GM18502 (cell line): ENCODE data around the gene NINL.

Experiments
- ATAC-seq: cut with Tn5 transposase; IDR thresholded peaks from one replicate; pipeline ENCODE4 v1.9.1; 2021; ENCODE audit warnings: mild to moderate bottlenecking; ENCODE audit not compliant: unreplicated experiment, poor library complexity

The NINL gene

DNA sequence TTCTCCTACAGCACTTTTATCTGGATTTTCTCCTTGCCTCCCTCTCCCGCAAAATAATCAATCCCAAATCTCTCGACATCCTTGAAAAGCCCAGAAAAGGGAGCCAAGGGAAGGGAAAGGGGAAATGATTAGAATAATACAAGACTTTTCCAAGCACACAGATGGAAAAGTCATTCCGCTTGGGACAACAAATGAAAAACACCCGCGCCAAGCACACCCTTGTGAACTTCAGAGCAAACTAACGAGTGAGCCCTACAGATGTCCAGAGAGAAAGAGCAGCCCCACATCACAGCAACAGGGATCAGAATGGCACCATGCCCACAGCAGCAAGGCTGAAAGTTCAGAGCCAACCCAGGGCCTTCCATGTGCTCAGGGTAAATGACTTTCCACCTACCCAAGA is 49.6 kb downstream of the NINL start:
- no peak for ATAC-seq

DNA sequence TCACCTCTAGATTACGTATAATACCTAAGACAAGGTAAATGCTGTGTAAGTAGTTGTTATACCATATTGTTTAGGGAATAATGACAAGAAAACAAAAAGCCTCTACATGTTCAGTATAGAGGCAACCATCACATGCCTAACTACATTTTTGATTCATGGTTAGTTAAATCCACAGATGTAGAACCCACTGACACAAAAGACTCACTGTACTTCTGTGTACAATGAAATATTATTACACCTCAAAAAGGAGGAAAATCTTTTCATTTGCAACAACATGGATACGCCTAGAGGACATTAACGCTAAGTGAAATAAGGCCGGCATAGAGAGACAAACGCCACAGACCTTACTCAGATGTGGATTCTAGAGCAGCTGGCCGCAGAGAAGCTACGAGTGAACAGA is 50.5 kb downstream of the NINL start:
- no peak for ATAC-seq

DNA sequence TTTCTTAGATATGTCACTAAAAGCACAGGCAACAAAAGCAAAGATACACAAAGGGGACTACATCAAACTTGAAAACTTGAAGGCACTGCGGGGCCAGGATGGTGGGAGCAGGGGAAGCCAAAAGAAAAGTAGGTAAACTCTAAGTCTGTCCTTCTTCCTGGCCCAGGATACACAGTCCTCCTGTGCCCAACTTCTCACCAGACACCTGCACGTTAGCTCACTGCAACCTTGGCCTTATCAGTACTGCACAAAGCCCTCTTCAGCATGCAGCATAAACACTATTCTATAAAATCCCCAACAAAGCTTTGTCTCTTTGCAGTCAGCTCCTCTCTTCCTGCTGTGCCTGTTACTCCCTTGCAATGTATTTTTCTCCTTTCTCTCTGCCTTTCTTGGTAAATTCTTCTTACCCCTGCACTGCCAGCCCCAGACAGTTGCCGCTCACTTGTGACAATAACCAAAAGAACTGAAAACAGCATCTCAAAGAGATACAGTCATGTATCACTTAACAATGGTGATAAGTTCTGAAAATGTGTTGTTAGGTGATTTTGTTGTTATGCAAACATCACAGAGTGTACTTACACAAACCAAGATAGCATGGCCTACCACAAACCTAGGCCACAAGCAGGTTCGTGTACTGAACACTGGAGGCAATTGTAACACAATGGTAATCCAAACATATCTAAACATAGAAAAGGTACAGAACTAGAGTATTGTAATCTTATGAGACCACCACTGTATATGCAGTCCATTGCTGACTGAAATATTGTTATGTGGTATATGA is 51.2 kb downstream of the NINL start:
- no peak for ATAC-seq

DNA sequence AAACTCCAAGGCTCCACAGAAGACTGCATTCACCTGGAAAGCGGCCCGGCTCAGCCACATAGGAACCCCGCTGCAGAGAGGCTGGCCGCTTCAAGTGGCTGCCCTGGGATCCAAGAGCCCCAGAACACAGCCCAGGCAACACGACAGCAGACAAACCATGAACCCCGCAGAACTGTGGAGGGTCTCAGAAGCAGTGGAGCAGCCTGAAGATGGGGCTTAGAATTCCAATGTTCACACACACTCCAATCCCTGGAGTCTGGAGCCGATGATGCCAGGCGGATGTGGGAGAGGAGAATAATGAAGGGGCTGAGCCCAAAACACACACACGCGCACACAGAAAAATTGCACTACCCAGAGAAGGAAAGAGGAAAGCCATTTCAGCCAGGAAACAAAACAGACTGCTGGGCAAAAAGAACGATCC is 52.4 kb downstream of the NINL start:
- no peak for ATAC-seq

DNA sequence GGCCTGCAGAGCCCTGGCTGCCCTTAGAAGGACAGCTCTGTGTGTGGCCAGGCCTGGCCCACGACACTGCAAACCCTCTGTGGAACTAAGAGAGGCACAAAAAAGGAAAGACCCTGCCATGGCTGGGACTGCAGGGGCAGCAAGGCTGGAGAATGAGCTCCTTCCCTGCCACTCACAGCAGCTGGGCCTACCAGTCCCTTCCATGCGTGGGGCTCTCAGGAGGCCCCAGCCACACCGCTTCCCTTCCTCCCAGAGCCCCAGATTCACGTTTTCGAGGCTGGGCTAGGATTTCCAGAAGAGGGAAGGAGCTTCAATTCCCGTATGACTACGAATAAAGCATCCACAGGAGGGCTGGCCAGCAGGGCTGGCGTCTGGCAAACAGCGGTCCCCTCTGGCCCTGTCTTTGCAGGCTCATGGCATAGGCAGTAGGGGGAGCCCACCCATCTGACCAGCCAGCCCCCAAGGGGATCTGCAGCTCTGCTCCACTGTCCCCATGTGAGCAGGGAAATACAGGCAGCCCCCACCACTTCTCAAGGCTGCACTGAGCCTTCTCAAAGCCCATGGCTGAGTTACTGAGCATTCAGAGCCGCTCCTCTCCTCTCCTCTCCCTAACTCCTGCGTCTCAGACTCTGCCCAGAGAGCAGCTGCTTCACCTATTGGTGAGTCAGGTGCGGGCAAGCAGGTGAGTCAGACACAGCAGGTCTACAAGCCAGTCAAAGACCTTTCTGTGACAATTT is 53.1 kb downstream of the NINL start:
- ATAC-seq, result no peak

DNA sequence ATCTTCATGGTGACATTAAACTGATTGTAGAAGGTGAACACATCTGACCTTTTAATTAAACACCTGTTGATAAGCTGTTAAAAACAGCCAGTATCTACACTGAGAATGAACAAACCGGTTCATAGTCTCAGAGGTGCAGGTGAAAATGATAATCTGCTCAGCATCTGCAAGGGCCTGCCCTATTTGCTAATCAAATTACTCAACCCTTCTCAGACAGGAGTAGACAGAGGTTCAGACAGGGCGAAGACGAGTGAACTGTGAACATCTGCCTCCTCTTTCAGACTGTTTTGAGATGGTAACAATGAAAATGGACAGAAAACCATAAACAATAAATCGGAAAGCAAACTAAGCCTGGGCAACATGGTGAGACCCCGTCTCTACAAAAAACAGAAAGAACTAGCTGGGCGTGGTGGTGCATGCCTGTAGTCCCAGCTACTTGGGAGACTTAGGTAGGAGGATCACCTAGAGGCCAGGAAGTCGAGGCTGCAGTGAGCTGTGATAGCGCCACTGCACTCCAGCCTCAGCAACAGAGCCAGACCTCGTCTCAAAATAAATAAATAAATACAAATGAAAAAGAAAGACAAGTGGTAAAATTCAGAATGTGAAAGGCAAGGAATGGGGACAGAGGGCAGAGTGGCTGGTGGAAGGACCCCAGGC is 55.9 kb downstream of the NINL start:
- no peak for ATAC-seq

DNA sequence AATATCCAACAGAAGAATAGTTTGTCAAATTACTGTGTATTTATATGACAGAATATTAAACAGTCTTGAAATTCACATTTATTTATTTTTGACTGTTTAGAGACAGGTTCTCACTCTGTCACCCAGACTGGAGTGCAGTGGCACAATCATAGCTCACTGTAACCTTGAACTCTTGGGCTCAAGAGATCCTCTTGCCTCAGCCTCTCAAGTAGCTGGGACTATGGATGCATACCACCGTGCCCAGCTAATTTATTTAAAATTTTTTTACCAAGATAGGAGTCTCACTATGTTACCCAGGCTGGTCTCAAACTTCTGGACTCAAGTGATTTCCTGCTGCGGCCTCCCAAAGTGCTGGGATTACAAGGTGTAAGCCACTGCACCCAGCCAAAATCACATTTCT is 57.4 kb downstream of the NINL start:
- ATAC-seq, result no peak

DNA sequence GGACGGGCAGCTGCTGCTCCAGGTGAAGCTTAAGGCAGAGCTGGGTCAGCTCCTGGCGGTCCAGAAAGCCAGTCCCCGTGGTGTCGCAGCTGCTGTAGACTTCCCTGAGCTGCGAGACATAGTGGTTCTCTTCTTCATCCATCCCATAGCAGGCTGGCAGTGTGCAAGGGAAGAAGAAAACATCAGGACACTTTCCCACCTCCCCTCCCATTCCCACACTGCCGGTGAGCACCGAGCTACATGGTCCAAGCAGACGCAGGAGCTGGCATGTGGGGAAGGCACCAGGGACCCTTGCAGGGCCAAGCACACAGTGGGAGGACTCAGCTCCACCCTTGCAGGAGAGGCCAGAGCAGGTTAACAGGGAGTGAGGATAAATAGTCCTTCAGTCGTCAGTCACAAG is 58.9 kb downstream of the NINL start:
- ATAC-seq, result no peak

DNA sequence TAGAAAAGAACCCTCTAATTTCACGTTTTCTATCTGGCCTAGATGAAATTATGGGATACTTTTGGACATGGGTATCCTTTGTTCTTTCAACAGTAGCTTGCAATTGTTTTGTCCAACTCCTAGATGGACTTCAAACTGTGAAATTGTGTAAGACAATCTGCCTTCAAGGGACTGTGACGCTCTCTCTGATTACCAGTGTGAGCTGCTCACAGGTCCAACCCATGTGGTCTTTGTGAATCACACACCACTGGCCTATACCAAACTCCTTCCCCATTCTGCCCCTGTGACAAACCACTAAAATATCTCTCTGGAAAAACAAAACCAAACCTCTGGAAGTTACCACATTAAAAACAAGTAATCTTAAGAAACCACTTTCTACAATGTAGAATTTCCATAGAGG is 59.5 kb downstream of the NINL start:
- no peak for ATAC-seq

DNA sequence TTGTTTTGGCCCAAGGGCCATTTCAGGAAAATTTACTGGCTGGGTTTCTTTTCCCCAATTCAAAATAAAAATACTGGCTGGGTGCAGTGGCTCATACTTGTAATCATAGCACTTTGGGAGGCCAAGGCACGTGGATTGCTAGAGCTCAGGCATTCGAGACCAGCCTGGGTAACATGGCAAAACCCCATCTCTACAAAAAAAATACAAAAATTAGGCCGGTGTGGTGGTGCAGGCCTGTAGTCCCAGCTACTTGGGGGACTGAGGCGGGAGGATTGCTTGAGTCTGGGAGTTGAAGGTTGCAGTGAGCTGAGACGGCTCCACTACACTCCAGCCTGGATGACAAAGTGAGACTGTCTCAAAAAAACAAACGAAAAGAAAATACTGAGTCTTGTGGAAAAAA is 60.0 kb downstream of the NINL start:
- no peak for ATAC-seq

DNA sequence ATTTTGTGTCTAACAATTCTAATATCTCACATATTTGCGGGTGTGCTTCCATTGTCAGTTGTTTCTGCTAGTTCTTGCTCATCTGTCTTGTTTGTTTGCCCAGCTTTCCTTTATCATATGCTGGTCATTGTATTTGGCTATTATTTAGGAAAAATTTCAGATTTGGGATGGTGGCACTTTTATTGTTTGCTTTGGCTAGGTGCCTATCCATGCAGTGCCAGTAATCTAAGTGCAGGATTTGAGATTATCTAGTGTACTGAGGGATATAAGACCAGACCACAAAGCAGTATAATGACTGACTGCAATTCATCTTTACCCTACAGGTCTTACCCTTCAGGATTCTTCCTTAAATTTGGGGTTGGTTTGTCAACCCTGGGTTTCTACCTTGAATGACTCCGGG is 63.9 kb downstream of the NINL start:
- no peak for ATAC-seq

DNA sequence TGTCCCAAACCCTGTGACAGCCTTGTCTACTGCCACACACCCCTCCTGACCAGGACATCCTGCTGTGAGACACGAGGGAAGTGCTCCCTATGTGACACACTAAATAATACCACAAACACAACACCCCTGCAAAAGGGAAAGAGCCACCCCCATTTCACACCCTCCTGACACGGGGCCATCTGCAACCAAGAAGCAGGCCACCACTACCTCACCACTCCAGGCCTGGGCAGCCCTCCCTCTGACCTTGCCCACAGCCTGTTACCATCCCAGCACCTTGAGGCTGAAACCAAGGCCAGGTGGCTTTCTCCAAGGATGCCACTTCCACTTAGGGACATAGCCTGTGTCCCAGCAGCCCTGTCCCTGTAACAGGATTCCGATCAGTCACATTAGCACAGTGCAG is 68.2 kb downstream of the NINL start:
- no peak for ATAC-seq

DNA sequence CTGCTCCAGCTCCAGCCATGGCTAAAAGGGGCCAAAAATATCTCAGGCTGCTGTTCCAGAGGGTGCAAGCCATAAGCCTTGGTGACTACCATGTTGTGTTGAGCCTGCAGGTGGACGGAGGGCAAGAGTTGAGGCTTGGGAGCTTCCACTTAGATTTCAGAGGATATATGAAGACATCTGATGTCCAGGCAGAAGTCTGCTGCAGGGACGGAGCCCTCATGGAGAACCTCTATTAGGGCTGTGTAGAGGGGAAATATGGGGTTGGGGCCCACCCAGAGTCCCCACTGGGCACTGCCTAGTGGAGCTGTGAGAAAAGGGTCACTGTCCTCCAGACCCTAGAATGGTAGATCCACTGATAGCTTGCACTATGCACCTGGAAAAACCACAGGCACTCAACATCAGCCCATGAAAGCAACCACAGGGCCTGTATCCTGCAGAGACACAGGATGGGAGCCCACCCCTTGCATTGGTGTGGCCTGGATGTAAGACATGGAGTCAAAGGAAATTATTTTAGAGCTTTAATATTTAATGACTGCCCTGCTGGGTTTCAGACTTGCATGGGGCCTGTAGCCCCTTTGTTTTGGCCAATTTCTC is 70.5 kb downstream of the NINL start:
- no peak for ATAC-seq

DNA sequence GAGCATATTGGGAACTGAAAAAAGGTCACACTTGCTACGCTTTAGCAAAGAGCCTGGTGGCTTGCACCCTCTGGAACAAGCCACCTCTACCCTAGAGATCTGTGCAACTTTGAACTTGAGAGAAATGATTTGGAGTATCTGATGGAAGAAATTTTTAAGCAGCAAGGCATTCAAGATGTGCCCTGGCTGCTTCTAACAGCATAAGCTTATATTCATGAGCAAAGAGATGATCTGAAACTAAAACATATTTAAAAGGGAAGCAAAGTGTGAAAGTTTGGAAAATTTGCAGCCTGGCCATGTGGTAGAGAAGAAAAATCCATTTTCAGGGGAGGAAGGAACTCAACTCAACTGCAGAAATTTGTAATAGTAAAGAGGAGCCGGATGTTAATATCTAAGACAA is 71.1 kb downstream of the NINL start:
- ATAC-seq, result no peak

DNA sequence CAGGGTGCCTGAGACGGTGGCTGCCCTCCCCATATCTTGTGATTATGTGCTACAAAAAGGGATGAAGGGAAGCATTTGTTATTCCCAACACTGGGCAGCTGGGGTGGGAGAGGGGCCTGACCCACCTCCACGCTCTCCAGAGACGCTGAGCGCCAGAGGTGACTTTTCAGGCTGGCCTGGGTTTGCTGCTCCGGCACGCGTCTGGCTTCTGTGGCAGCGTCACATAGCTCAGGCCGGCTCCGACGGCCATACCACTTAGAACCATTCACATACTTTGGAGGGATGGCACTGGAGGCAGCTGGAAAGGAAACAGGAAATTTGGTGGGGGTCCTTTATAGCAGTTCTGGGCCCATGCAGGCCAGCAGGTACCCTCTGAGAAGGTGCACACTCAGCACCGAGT is 72.6 kb downstream of the NINL start:
- no peak for ATAC-seq

DNA sequence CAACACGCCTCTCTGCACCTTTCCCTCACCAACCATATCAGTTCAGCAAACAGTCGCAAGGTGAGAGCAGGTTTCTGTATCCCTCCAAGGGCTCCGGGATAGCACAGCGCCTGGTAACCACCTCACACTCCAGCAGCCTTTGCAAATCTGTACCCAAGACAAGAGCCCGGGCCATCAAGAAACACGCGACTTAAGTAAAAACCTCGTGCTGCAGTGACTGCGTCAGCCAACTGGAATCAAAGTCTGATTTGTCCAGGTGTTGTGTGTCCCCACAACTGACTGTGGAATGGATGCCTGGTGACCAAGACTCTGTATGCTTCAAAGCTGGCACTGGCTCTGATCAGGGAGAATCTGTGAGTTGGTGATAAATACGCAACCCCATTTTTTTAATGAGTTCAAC is 74.1 kb downstream of the NINL start:
- no peak for ATAC-seq

DNA sequence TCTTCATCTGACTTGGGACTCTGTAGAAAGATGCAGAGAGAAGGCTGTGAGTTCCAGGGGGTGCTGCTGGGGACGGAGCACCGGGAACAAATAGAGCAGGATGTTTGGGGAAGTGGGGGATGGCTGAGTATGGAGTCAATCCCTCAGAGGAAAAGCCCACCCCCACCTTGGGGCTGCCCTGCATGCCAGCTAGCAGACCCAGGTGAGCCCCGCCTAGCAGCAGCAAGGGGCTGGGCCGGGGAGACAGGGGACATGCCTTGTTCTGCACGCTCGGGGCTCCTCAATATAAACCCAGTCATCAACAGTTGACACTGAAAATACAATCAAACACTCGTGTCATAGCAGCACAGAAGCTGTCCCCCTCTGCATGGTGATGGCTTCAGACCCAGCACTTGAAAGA is 74.6 kb downstream of the NINL start:
- ATAC-seq, result no peak

DNA sequence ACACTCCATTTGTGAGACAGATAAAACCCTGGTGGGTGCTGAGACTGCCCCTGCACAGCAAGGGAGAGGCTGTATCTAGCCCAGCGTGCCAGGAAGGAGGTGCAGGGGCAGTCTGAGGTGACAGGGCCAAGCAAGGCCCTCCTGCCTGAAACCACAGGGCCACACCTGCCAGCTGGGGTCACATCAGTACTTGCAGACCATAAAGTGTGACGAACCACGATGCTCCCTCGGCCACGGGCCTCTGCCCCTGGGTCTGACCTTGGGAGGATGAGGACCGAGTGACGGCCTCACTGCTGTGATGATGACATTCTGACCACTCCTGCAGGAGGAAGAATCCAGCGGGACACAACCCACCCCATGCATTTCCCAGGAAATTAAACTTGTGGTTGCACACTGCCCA is 75.1 kb downstream of the NINL start:
- ATAC-seq, result no peak

DNA sequence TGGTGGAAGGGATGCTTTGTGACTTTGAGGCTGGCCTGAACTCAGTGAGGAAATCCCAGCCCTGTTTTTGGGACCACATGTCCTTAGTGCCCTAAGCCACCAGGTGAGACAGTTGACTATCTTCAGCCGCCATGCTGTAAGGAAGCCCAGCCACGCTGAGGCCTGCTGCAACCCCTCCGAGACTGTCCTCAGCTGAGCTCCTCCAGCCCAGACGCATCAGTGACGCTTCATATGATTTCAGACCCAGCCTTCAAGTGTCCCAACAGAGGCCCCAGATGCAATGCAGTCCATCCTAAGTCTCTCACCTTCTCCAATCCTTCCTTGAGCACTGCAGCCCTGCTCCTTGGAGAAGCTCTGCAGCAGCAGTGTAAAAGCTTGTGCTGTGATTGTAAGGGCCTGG is 76.2 kb downstream of the NINL start:
- ATAC-seq, result no peak

DNA sequence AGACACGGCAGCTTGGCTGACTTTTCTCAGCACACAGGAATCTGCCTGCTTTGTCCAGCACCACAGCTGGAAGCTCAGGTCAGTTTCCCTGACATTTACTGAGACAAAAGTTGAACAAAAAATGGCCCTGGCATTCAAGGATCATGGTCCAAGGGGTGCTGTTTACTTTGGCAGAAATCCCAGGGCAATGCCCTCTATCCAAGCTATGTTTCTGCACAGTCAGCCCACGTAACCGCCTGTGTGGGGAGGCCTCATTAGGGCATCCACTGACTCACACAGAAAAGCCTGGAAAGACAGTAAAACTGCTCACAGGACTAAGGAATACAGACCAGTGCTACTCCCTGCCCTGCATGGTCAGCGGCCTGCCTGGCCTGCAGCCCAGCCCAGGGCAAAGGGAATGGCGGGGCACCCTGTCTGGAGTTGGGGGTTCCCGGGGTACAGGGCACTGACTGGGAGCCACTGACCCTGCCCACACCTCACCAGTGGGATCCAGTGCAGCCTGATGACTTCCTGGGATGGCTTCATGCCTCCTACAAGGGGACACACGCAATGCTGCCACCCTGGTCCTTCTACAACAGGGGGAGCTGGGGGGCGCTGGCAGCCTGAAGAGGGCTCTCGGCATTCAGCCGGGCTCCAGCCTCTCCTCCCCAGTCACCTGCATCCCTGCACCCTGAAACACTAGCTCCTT is 77.1 kb downstream of the NINL start:
- no peak for ATAC-seq
